HepG2 (cell line): ENCODE results near the gene SPATA25. TPM values are rescaled to one million over a fixed set of nuclear protein-coding genes. Genes with fewer than 3 reads are reported as not detected.

Experiments used
- ARNTL ChIP-seq: sonication (generic); formaldehyde crosslinking; IDR thresholded peaks from 2 replicates; pipeline ENCODE4 v1.4.0; 2020; ENCODE audit warnings: mild to moderate bottlenecking, missing genetic modification reagents
- IRF1 ChIP-seq: sonication (generic); formaldehyde crosslinking; IDR thresholded peaks from 2 replicates; pipeline ENCODE4 v1.4.0; 2020; ENCODE audit warnings: low read depth, mild to moderate bottlenecking, missing genetic modification reagents
- KDM5A ChIP-seq: fragments of 200-600 bp; sonication (generic); IDR thresholded peaks from 2 replicates; pipeline ENCODE4 v1.7.0; 2018; ENCODE audit warnings: antibody characterized with exemption, mild to moderate bottlenecking, low read length, borderline replicate concordance
- MBNL3 ChIP-seq: fragments of 250-450 bp; sonication (Bioruptor Pico); conservative IDR thresholded peaks from 2 replicates; pipeline ENCODE4 v1.8.0; 2022; ENCODE audit warnings: mild to moderate bottlenecking, inconsistent platforms
- MED13 ChIP-seq: sonication (generic); formaldehyde crosslinking; IDR thresholded peaks from 2 replicates; pipeline ENCODE4 v1.5.0; 2020; ENCODE audit warnings: missing genetic modification reagents
- MLLT10 ChIP-seq: sonication (generic); formaldehyde crosslinking; IDR thresholded peaks from 2 replicates; pipeline ENCODE4 v1.4.0; 2020; ENCODE audit warnings: missing genetic modification reagents
- NCOA2 ChIP-seq: sonication (generic); formaldehyde crosslinking; IDR thresholded peaks from 2 replicates; pipeline ENCODE4 v1.8.0; 2022; ENCODE audit warnings: inconsistent platforms
- NCOA5 ChIP-seq: sonication (generic); formaldehyde crosslinking; IDR thresholded peaks from 2 replicates; pipeline ENCODE4 v1.4.0; 2020; ENCODE audit warnings: missing genetic modification reagents
- ONECUT2 ChIP-seq: sonication (generic); formaldehyde crosslinking; IDR thresholded peaks from 2 replicates; pipeline ENCODE4 v1.4.0; 2020; ENCODE audit warnings: missing genetic modification reagents
- PHB2 ChIP-seq: fragments of 450-650 bp; IDR thresholded peaks from 2 replicates; pipeline ENCODE4 v1.6.1; 2018; ENCODE audit not compliant: partially characterized antibody
- POLR2A ChIP-seq, 2 experiments: IDR thresholded peaks; 2 replicates each; pipeline ENCODE4 v1.6.1; 2011; ENCODE audit warnings: low read depth in 2 of 2, low read length in 2 of 2, mild to moderate bottlenecking in 1 of 2, moderate library complexity in 1 of 2; ENCODE audit not compliant: insufficient read depth in 1 of 2
- SAP130 ChIP-seq: IDR thresholded peaks from 2 replicates; pipeline ENCODE4 v1.6.1; 2016; ENCODE audit warnings: low read depth
- SKIL ChIP-seq: sonication (generic); formaldehyde crosslinking; IDR thresholded peaks from 2 replicates; pipeline ENCODE4 v1.8.0; 2022; ENCODE audit warnings: missing genetic modification reagents, mild to moderate bottlenecking, moderate library complexity, borderline replicate concordance
- SMC3 ChIP-seq: IDR thresholded peaks from 2 replicates; pipeline ENCODE4 v1.6.1; 2011; ENCODE audit warnings: low read length, improper control_type of control experiment
- SOX13 ChIP-seq, 3 experiments: fragments of 450-650 bp in 1 of 3; sonication (generic) in 1 of 3; formaldehyde crosslinking in 1 of 3; IDR thresholded peaks in 2 of 3; conservative IDR thresholded peaks in 1 of 3; 2 replicates each; pipeline versions ENCODE4 v1.5.0 to v1.6.1; 2016 to 2020; ENCODE audit warnings: antibody characterized with exemption in 1 of 3, mild to moderate bottlenecking in 1 of 3, missing compliant biosample characterization in 1 of 3, missing genetic modification reagents in 1 of 3, moderate library complexity in 1 of 3
- TEAD2 ChIP-seq: sonication (generic); formaldehyde crosslinking; IDR thresholded peaks from 2 replicates; pipeline ENCODE4 v1.9.0; 2021; ENCODE audit warnings: missing genetic modification reagents
- ZNF10 ChIP-seq: sonication (generic); formaldehyde crosslinking; IDR thresholded peaks from 2 replicates; pipeline ENCODE4 v1.4.0; 2020; ENCODE audit warnings: mild to moderate bottlenecking, low read depth, missing genetic modification reagents, borderline replicate concordance
- ZNF274 ChIP-seq: sonication (generic); formaldehyde crosslinking; IDR thresholded peaks from 2 replicates; pipeline ENCODE4 v1.5.1; 2020; ENCODE audit warnings: mild to moderate bottlenecking, missing genetic modification reagents
- ZNF343 ChIP-seq: sonication (generic); formaldehyde crosslinking; IDR thresholded peaks from 2 replicates; pipeline ENCODE4 v1.4.0; 2020; ENCODE audit warnings: mild to moderate bottlenecking, missing genetic modification reagents
- ZNF446 ChIP-seq: sonication (generic); formaldehyde crosslinking; IDR thresholded peaks from 2 replicates; pipeline ENCODE4 v1.5.0; 2020; ENCODE audit warnings: mild to moderate bottlenecking, missing genetic modification reagents
- ZNF614 ChIP-seq: IDR thresholded peaks from 2 replicates; pipeline ENCODE4 v1.6.1; 2018; ENCODE audit warnings: missing biosample characterization, missing genetic modification reagents, inconsistent platforms, borderline replicate concordance
- ZNF781 ChIP-seq: sonication (generic); formaldehyde crosslinking; IDR thresholded peaks from 2 replicates; pipeline ENCODE4 v1.5.1; 2020; ENCODE audit warnings: borderline replicate concordance, mild to moderate bottlenecking, missing genetic modification reagents; ENCODE audit errors: not compliant biosample characterization
- polyA plus RNA-seq, 8 experiments: library from polyadenylated mRNA; depleted of rRNA in 3 of 8; stranded (reverse) in 7 of 8; unstranded in 1 of 8; fragments of >200 nt; fragmentation: Illumina TruSeq in 4 of 8; extraction: Trizol in 4 of 8; gene quantifications; 2 replicates each; pipeline versions ENCODE4 v1.2.1 to v1.2.3, GENCODE V29; 2011 to 2016; ENCODE audit warnings: low read depth in 4 of 8, missing spikeins in 1 of 8, mixed read lengths in 1 of 8; ENCODE audit not compliant: insufficient read depth in 1 of 8
- total RNA-seq, 5 experiments: library from RNA; depleted of rRNA; stranded (reverse); fragments of >200 nt; fragmentation: Illumina TruSeq; extraction: Trizol; gene quantifications; 2 replicates each; pipeline ENCODE4 v1.2.3, GENCODE V29; 2016; ENCODE audit warnings: low read depth in 1 of 5
- TF ChIP-seq, protein P1 (sequence below): sonication (generic); formaldehyde crosslinking; IDR thresholded peaks from 2 replicates; pipeline ENCODE4 v1.5.0; 2020; ENCODE audit warnings: missing genetic modification reagents, mild to moderate bottlenecking, borderline replicate concordance
- TF ChIP-seq, protein P2 (sequence below): sonication (generic); formaldehyde crosslinking; IDR thresholded peaks from 2 replicates; pipeline ENCODE4 v1.4.0; 2020; ENCODE audit warnings: low read depth, missing genetic modification reagents

The SPATA25 gene
- total and polyA plus RNA-seq, 2 of the 13 experiments (the other 11 are each of a cell fraction or from before 2014, with no cell fraction given), result 4.8 to 7.6 TPM

DNA sequence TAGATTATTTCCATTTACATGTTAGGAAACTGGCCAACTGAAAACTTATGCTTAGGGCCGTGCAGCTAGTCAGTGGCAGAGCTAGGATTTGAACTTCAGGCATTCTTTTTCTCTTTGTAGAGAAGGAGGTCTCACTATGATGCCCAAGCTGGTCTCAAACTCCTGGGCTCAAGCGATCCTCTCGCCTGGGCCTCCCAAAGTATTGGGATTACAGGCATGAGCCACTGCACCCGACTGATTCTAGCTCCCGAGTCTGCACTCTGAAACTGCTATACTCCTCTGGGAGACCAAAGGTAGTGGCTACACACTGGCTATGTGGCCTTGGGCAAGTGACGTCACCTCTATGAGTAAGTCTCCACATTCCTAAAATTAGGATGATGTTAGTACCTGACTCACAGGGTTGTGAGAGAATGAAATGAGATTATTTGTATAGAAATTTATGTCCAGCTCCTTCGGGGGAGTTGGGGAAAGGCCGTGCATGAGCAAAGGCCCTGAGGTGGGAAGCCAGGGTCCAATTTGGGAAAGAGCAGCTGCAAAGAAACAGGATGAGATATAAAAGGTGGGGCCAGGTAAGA is 18.2 kb upstream of the SPATA25 start (continued):
- TF ChIP-seq KDM5A (no peak), SMC3 (no peak; the same call in 1 of the 2 replicates), ZNF343 (CRISPR knock-in tag) (no peak), ZNF10 (CRISPR knock-in tag) (no peak), ZNF614 (CRISPR knock-in tag) (no peak), ONECUT2 (no peak), PHB2 (no peak), SKIL (CRISPR knock-in tag) (no peak), SOX13 (IDR thresholded peaks at IDR 0.05) (no peak), SOX13 (CRISPR knock-in tag; conservative IDR thresholded peaks at IDR 0.05 in 1 of 2, IDR thresholded peaks at IDR 0.05 in 1 of 2) (peak in 1 of 2 experiments; percentile 5; a peak in 1 of 4 replicates), ARNTL (CRISPR knock-in tag) (no peak), TEAD2 (CRISPR knock-in tag) (no peak), MBNL3 (CRISPR knock-in tag) (no peak), NCOA5 (no peak), ZNF274 (CRISPR knock-in tag) (no peak), ZNF446 (CRISPR knock-in tag) (no peak), ZNF781 (CRISPR knock-in tag) (no peak), POLR2A (IDR thresholded peaks at IDR 0.05; ENCODE audit: insufficient read depth in 1 of 2, low read depth in 2 of 2, low read length in 2 of 2) (peak in 1 of 2 experiments; percentile 59; a peak in 2 of 4 replicates), IRF1 (CRISPR knock-in tag) (no peak), NCOA2 (CRISPR knock-in tag) (no peak), MLLT10 (CRISPR knock-in tag) (no peak), MED13 (CRISPR knock-in tag) (no peak), SAP130 (CRISPR knock-in tag) (peak; percentile 24; the same call in 1 of the 2 replicates)
- TF ChIP-seq, protein P1, sequence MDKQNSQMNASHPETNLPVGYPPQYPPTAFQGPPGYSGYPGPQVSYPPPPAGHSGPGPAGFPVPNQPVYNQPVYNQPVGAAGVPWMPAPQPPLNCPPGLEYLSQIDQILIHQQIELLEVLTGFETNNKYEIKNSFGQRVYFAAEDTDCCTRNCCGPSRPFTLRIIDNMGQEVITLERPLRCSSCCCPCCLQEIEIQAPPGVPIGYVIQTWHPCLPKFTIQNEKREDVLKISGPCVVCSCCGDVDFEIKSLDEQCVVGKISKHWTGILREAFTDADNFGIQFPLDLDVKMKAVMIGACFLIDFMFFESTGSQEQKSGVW (CRISPR knock-in tag), result no peak
- TF ChIP-seq, protein P2, sequence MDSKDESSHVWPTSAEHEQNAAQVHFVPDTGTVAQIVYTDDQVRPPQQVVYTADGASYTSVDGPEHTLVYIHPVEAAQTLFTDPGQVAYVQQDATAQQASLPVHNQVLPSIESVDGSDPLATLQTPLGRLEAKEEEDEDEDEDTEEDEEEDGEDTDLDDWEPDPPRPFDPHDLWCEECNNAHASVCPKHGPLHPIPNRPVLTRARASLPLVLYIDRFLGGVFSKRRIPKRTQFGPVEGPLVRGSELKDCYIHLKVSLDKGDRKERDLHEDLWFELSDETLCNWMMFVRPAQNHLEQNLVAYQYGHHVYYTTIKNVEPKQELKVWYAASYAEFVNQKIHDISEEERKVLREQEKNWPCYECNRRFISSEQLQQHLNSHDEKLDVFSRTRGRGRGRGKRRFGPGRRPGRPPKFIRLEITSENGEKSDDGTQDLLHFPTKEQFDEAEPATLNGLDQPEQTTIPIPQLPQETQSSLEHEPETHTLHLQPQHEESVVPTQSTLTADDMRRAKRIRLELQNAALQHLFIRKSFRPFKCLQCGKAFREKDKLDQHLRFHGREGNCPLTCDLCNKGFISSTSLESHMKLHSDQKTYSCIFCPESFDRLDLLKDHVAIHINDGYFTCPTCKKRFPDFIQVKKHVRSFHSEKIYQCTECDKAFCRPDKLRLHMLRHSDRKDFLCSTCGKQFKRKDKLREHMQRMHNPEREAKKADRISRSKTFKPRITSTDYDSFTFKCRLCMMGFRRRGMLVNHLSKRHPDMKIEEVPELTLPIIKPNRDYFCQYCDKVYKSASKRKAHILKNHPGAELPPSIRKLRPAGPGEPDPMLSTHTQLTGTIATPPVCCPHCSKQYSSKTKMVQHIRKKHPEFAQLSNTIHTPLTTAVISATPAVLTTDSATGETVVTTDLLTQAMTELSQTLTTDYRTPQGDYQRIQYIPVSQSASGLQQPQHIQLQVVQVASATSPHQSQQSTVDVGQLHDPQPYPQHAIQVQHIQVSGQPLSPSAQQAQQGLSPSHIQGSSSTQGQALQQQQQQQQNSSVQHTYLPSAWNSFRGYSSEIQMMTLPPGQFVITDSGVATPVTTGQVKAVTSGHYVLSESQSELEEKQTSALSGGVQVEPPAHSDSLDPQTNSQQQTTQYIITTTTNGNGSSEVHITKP (CRISPR knock-in tag), result peak; percentile 24; the same call in 1 of the 2 replicates
